H9 (cell line): Measurements from ENCODE around the gene BARX2. TPM values are rescaled to one million over a fixed set of nuclear protein-coding genes. Genes with fewer than 3 reads are reported as not detected.

ENCODE experiments used
- DNase-seq: peaks from one replicate; pipeline ENCODE4 v3.0.0-alpha.2; 2017
- H2AFZ ChIP-seq: one replicate; pipeline ENCODE4 v1.6.1; 2013; ENCODE audit warnings: mild to moderate bottlenecking, low read length, control low read depth, moderate library complexity
- H2AK5ac ChIP-seq: 2 replicates; pipeline ENCODE4 v1.6.1; 2013; ENCODE audit warnings: low read length, control low read depth, mixed read lengths; ENCODE audit not compliant: insufficient read length
- H2BK120ac ChIP-seq: one replicate; pipeline ENCODE4 v1.6.1; 2013; ENCODE audit warnings: low read depth, mild to moderate bottlenecking, low read length, control low read depth, inconsistent platforms; ENCODE audit not compliant: poor library complexity, severe bottlenecking
- H2BK12ac ChIP-seq: 2 replicates; pipeline ENCODE4 v1.6.1; 2013; ENCODE audit warnings: low read length, control low read depth, mixed read lengths, low read depth; ENCODE audit not compliant: insufficient read length
- H2BK15ac ChIP-seq: 2 replicates; pipeline ENCODE4 v1.6.1; 2013; ENCODE audit warnings: low read depth, low read length, control low read depth
- H2BK20ac ChIP-seq: one replicate; pipeline ENCODE4 v1.6.1; 2013; ENCODE audit warnings: low read depth, mild to moderate bottlenecking, low read length, control low read depth, inconsistent platforms; ENCODE audit not compliant: poor library complexity, severe bottlenecking
- H2BK5ac ChIP-seq: 2 replicates; pipeline ENCODE4 v1.6.1; 2013; ENCODE audit warnings: low read length, control low read depth, mixed read lengths; ENCODE audit not compliant: insufficient read length
- H3K14ac ChIP-seq: 2 replicates; pipeline ENCODE4 v1.6.1; 2013; ENCODE audit warnings: low read length, control low read depth; ENCODE audit not compliant: insufficient read depth
- H3K18ac ChIP-seq: 2 replicates; pipeline ENCODE4 v1.6.1; 2013; ENCODE audit warnings: low read depth, mild to moderate bottlenecking, mixed read lengths, low read length, control low read depth; ENCODE audit not compliant: insufficient read length
- H3K23ac ChIP-seq: 2 replicates; pipeline ENCODE4 v1.6.1; 2013; ENCODE audit warnings: low read length, control low read depth, mixed read lengths, low read depth; ENCODE audit not compliant: insufficient read length
- H3K23me2 ChIP-seq: 2 replicates; pipeline ENCODE4 v1.6.1; 2013; ENCODE audit warnings: low read depth, mild to moderate bottlenecking, mixed read lengths, low read length, control low read depth; ENCODE audit not compliant: insufficient read length, poor library complexity, severe bottlenecking
- H3K27ac ChIP-seq: 2 replicates; pipeline ENCODE4 v1.5.1; 2013; ENCODE audit warnings: low read length, control low read depth, mixed read lengths, low read depth; ENCODE audit not compliant: insufficient read length
- H3K27me3 ChIP-seq: 2 replicates; pipeline ENCODE4 v1.6.1; 2013; ENCODE audit warnings: low read length, control low read depth, inconsistent platforms; ENCODE audit not compliant: insufficient read depth
- H3K4ac ChIP-seq: 2 replicates; pipeline ENCODE4 v1.6.1; 2013; ENCODE audit warnings: low read depth, mild to moderate bottlenecking, control low read depth, inconsistent platforms, low read length, moderate library complexity
- H3K4me1 ChIP-seq: 2 replicates; pipeline ENCODE4 v1.6.1; 2013; ENCODE audit warnings: low read length, control low read depth, inconsistent platforms; ENCODE audit not compliant: insufficient read depth
- H3K4me2 ChIP-seq: 2 replicates; pipeline ENCODE4 v1.6.1; 2013; ENCODE audit warnings: low read length, control low read depth, mixed read lengths; ENCODE audit not compliant: insufficient read length, insufficient read depth
- H3K56ac ChIP-seq: 2 replicates; pipeline ENCODE4 v1.6.1; 2013; ENCODE audit warnings: low read depth, mild to moderate bottlenecking, mixed read lengths, low read length, control low read depth; ENCODE audit not compliant: insufficient read length
- H3K79me1 ChIP-seq: 2 replicates; pipeline ENCODE4 v1.6.1; 2013; ENCODE audit warnings: low read depth, mild to moderate bottlenecking, moderate library complexity, low read length, control low read depth, inconsistent platforms; ENCODE audit not compliant: insufficient read depth, poor library complexity, severe bottlenecking
- H3K79me2 ChIP-seq: 2 replicates; pipeline ENCODE4 v1.6.1; 2013; ENCODE audit warnings: low read length, control low read depth, inconsistent platforms; ENCODE audit not compliant: insufficient read depth
- H3K9ac ChIP-seq: 2 replicates; pipeline ENCODE4 v1.6.1; 2013; ENCODE audit warnings: low read length, control low read depth, mixed read lengths; ENCODE audit not compliant: insufficient read length; ENCODE audit errors: extremely low read depth
- H3K9me3 ChIP-seq: one replicate; pipeline ENCODE4 v1.6.1; 2013; ENCODE audit warnings: low read depth, low read length, inconsistent platforms; ENCODE audit not compliant: control insufficient read depth
- H3T11ph ChIP-seq: one replicate; pipeline ENCODE4 v1.6.1; 2013; ENCODE audit warnings: mild to moderate bottlenecking, low read length, control low read depth, inconsistent platforms
- H4K20me1 ChIP-seq: one replicate; pipeline ENCODE4 v1.6.1; 2013; ENCODE audit not compliant: control insufficient read depth, insufficient read length, insufficient read depth
- H4K5ac ChIP-seq: 2 replicates; pipeline ENCODE4 v1.6.1; 2013; ENCODE audit warnings: low read depth, mild to moderate bottlenecking, mixed read lengths, low read length, control low read depth; ENCODE audit not compliant: insufficient read length
- H4K8ac ChIP-seq: replicated peaks from 2 replicates; pipeline ENCODE4 v1.6.1; 2013; ENCODE audit warnings: low read length, control low read depth, mixed read lengths, low read depth; ENCODE audit not compliant: insufficient read length
- H4K91ac ChIP-seq: 2 replicates; pipeline ENCODE4 v1.6.1; 2013; ENCODE audit warnings: low read depth, mild to moderate bottlenecking, moderate library complexity, mixed read lengths, low read length, control low read depth; ENCODE audit not compliant: insufficient read length
- H3K27ac Mint-ChIP-seq, 3 experiments: 2 replicates in 2 of 3; 3 replicates in 1 of 3; pipeline ENCODE4 v1.8.0; 2020 to 2021; ENCODE audit warnings: mixed read lengths in 3 of 3, mild to moderate bottlenecking in 1 of 3, moderate library complexity in 1 of 3
- H3K27me3 Mint-ChIP-seq: 2 replicates; pipeline ENCODE4 v1.8.0; 2021; ENCODE audit warnings: low read depth, mild to moderate bottlenecking, moderate library complexity, mixed read lengths
- H3K36me3 Mint-ChIP-seq, 3 experiments: 2 replicates in 2 of 3; 3 replicates in 1 of 3; pipeline ENCODE4 v1.8.0; 2020 to 2021; ENCODE audit warnings: low read depth in 3 of 3, mixed read lengths in 3 of 3; ENCODE audit not compliant: insufficient read depth in 1 of 3
- H3K4me1 Mint-ChIP-seq, 2 experiments: 2 replicates each; pipeline ENCODE4 v1.8.0; 2020; ENCODE audit warnings: mixed read lengths in 2 of 2
- H3K4me3 Mint-ChIP-seq, 2 experiments: 2 replicates in 1 of 2; 3 replicates in 1 of 2; pipeline ENCODE4 v1.8.0; 2020 to 2021; ENCODE audit warnings: mild to moderate bottlenecking in 2 of 2, mixed read lengths in 2 of 2, moderate library complexity in 1 of 2
- H3K9me3 Mint-ChIP-seq, 2 experiments: 2 replicates in 1 of 2; 3 replicates in 1 of 2; pipeline ENCODE4 v1.8.0; 2020; ENCODE audit warnings: mild to moderate bottlenecking in 2 of 2, mixed read lengths in 2 of 2, moderate library complexity in 1 of 2
- whole genome bisulfite sequencing: extraction: QIAGEN DNeasy Blood & Tissue Kit; methylation state at CpG from one replicate; pipeline ENCODE4 v1.1.7; 2013; ENCODE audit warnings: missing lambda C conversion rate, low lambda C conversion rate, mixed read lengths; ENCODE audit not compliant: insufficient read length; ENCODE audit errors: extremely low coverage; 5-methylcytosine and 5-hydroxymethylcytosine counted together
- total RNA-seq: library from RNA; stranded (reverse); gene quantifications from 2 replicates; pipeline ENCODE4 v1.2.1, GENCODE V29; 2021
- TF ChIP-seq, protein P1 (sequence below): fragments of 200-600 bp; sonication (generic); conservative IDR thresholded peaks from 3 replicates; pipeline ENCODE4 v1.8.0; 2021; ENCODE audit warnings: antibody characterized with exemption, mild to moderate bottlenecking

Gene BARX2
- total RNA-seq, 1 experiment from 2014 or later, result not detected

GRCh38 chr11:129392995-129393394 is 17.3 kb downstream of the BARX2 start:
- Mint-ChIP-seq H3K4me1 (no peaks in the 10 kb centered on the region), H3K4me3 (no peak overlapping the region), H3K9me3 (peaks cover 0 to 3% of the 10 kb centered on the region in 2 experiments; a peak in 2 of 5 replicates), H3K27me3 (peaks cover 4% of the 10 kb centered on the region; the same call in 1 of the 2 replicates), H3K36me3 (no peaks in the 10 kb centered on the region), H3K27ac (no peak overlapping the region)
- no peak overlapping the region for H3K14ac ChIP-seq
- H3K23ac ChIP-seq, result no peak overlapping the region
- no peaks in the 10 kb centered on the region for H3K79me2 ChIP-seq
- no peak overlapping the region for H3K18ac ChIP-seq
- H2AFZ ChIP-seq, result no peak overlapping the region
- no peak overlapping the region for H3K56ac ChIP-seq
- WGBS, result no CpG with 5 or more reads among the region's 1 CpG
- no peaks in the 10 kb centered on the region for H4K20me1 ChIP-seq
- DNase-seq, result no peak
- no peak overlapping the region for H3K4me2 ChIP-seq
- no peak overlapping the region for H4K5ac ChIP-seq
- no peak overlapping the region for H2AK5ac ChIP-seq
- no peaks in the 10 kb centered on the region for H3K9me3 ChIP-seq
- H2BK5ac ChIP-seq, result no peak overlapping the region
- H3K4ac ChIP-seq, result no peak overlapping the region
- no peak overlapping the region for H3T11ph ChIP-seq
- H4K91ac ChIP-seq, result no peak overlapping the region
- H3K9ac ChIP-seq, result no peak overlapping the region
- H2BK120ac ChIP-seq, result no peak overlapping the region
- no peak overlapping the region for H4K8ac ChIP-seq
- no peak overlapping the region for H2BK12ac ChIP-seq
- no peaks in the 10 kb centered on the region for H3K23me2 ChIP-seq
- no peaks in the 10 kb centered on the region for H3K79me1 ChIP-seq
- no peak overlapping the region for H2BK15ac ChIP-seq
- H2BK20ac ChIP-seq, result no peak overlapping the region
- TF ChIP-seq, protein P1, sequence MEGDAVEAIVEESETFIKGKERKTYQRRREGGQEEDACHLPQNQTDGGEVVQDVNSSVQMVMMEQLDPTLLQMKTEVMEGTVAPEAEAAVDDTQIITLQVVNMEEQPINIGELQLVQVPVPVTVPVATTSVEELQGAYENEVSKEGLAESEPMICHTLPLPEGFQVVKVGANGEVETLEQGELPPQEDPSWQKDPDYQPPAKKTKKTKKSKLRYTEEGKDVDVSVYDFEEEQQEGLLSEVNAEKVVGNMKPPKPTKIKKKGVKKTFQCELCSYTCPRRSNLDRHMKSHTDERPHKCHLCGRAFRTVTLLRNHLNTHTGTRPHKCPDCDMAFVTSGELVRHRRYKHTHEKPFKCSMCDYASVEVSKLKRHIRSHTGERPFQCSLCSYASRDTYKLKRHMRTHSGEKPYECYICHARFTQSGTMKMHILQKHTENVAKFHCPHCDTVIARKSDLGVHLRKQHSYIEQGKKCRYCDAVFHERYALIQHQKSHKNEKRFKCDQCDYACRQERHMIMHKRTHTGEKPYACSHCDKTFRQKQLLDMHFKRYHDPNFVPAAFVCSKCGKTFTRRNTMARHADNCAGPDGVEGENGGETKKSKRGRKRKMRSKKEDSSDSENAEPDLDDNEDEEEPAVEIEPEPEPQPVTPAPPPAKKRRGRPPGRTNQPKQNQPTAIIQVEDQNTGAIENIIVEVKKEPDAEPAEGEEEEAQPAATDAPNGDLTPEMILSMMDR, result no peak
- no peaks in the 10 kb centered on the region for H3K4me1 ChIP-seq
- H3K27me3 ChIP-seq, result no peaks in the 10 kb centered on the region
- no peak overlapping the region for H3K27ac ChIP-seq
